H1 (cell line): ENCODE measurements around the gene CNDP1. TPM values are rescaled to one million over a fixed set of nuclear protein-coding genes. Genes with fewer than 3 reads are reported as not detected.

Experiments
- SIN3A ChIP-seq, 2 experiments: IDR thresholded peaks in 1 of 2; conservative IDR thresholded peaks in 1 of 2; 2 replicates each; pipeline ENCODE4 v1.6.1; 2011 to 2012; ENCODE audit warnings: low read length in 2 of 2, improper control_type of control experiment in 1 of 2, low read depth in 1 of 2, mild to moderate bottlenecking in 1 of 2
- polyA plus RNA-seq, 7 experiments: library from polyadenylated mRNA; depleted of rRNA in 3 of 7; stranded (reverse) in 5 of 7; unstranded in 2 of 7; fragments of >200 nt in 5 of 7; fragments of 200-250 nt in 2 of 7; gene quantifications; 1 replicate in 5 of 7; 2 replicates in 1 of 7; 4 replicates in 1 of 7; pipeline versions ENCODE4 v1.2.1 to v1.2.3, GENCODE V29; 2011 to 2013; ENCODE audit warnings: missing spikeins in 2 of 7, mixed read lengths in 2 of 7
- total RNA-seq: library from RNA; stranded (reverse); fragmentation: NEBNext Ultra II Directional; extraction: Animal tissue kit (Norgen Biotek cat#: 25700); gene quantifications from 2 replicates; pipeline ENCODE4 v1.2.1, GENCODE V29; 2021

CNDP1 gene
- total and polyA plus RNA-seq, 2 of the 8 experiments (the other 6 are each of a cell fraction or from before 2014, with no cell fraction given), result 0.09 TPM; not detected in 1

GRCh38 chr18:74587441-74587840, 53.1 kb downstream of the CNDP1 start (continued):
- no peak for TF ChIP-seq SIN3A (conservative IDR thresholded peaks at IDR 0.05 in 1 of 2, IDR thresholded peaks at IDR 0.05 in 1 of 2; ENCODE audit: low read depth in 1 of 2, low read length in 2 of 2)
